ENCODE results near the gene SCG2. TPM values are rescaled to one million over a fixed set of nuclear protein-coding genes. Genes with fewer than 3 reads are reported as not detected.
"Not testable (repeated sequence)": the region's sequence is repeated elsewhere in the genome, so short reads cannot be mapped to it uniquely, and the experiment has no call there.

SCG2 gene
- total and polyA plus RNA-seq, 12 donors: 0.04 to 0.86 (median 0.18) TPM; not detected in 4

- no peak overlapping the region for H3K4me3 ChIP-seq
- intact Hi-C loops (cut with DNase I): loop anchor here in 1 of 10 donors (10.0 kb wide), 1 partner anchor 119 kb away; no protein-coding TSS in a partner anchor
- ATAC-seq: no peak
- H3K36me3 ChIP-seq: no peaks in the 10 kb centered on the region
- H3K27me3 ChIP-seq: peaks cover 0 to 4% (median 0%) of the 10 kb centered on the region in 7 donors
- H3K27ac ChIP-seq: no peak overlapping the region
- no peaks in the 10 kb centered on the region for H3K9me3 ChIP-seq
- WGBS, 2 donors: 70 to 77% methylated on average over 2 of the region's 2 CpGs
- H3K4me1 ChIP-seq: no peaks in the 10 kb centered on the region
- no peak for TF ChIP-seq CTCF (IDR thresholded peaks at IDR 0.05)
- DNase-seq: no peak
Observed at GRCh38 chr2:223594259-223594658, 7.9 kb downstream of the SCG2 start.

- not testable (repeated sequence) for DNase-seq, H3K9me3 ChIP-seq, H3K4me3 ChIP-seq, H3K27ac ChIP-seq, H3K27me3 ChIP-seq, H3K4me1 ChIP-seq, ATAC-seq, H3K36me3 ChIP-seq
- 92 to 100% methylated on average over 1 of the region's 1 CpG for WGBS, 2 donors
- intact Hi-C loops (cut with DNase I): loop anchor here in 1 of 10 donors (10.0 kb wide), 1 partner anchor 118 kb away; no protein-coding TSS in a partner anchor
Observed at GRCh38 chr2:223592689-223593088, 9.5 kb downstream of the SCG2 start.

- H3K4me3 ChIP-seq: no peak overlapping the region
- intact Hi-C loops (cut with DNase I): loop anchor here in 1 of 10 donors (10.0 kb wide), 1 partner anchor 117 kb away; no protein-coding TSS in a partner anchor
- ATAC-seq (no peak), DNase-seq (no peak)
- H3K27ac ChIP-seq: no peak overlapping the region
- no peaks in the 10 kb centered on the region for H3K4me1 ChIP-seq
- peaks cover 0 to 2% (median 0%) of the 10 kb centered on the region in 7 donors for H3K27me3 ChIP-seq
- H3K36me3 ChIP-seq: no peaks in the 10 kb centered on the region
- no peaks in the 10 kb centered on the region for H3K9me3 ChIP-seq
- TF ChIP-seq CTCF (IDR thresholded peaks at IDR 0.05): no peak
- WGBS, 2 donors: 86 to 92% methylated on average over 1 of the region's 1 CpG
Observed at GRCh38 chr2:223591596-223591995, 10.6 kb downstream of the SCG2 start.

GRCh38 chr2:223590964-223591363, 11.2 kb downstream of the SCG2 start:
- intact Hi-C loops (cut with DNase I): loop anchor here in 1 of 10 donors (10.0 kb wide), 1 partner anchor 116 kb away; no protein-coding TSS in a partner anchor
- no peak for DNase-seq

More at GRCh38 chr2:223590964-223591363, 11.2 kb downstream of the SCG2 start:
- Histone ChIP-seq H3K27ac (no peak overlapping the region), H3K4me1 (peaks cover 0 to 2% (median 0%) of the 10 kb centered on the region in 9 donors), H3K36me3 (no peaks in the 10 kb centered on the region), H3K4me3 (no peak overlapping the region), H3K27me3 (peaks cover 0 to 2% (median 0%) of the 10 kb centered on the region in 7 donors), H3K9me3 (no peaks in the 10 kb centered on the region)
- no peak for TF ChIP-seq CTCF (IDR thresholded peaks at IDR 0.05)
- ATAC-seq: no peak
